Measurements from ENCODE around the gene ROBO1. TPM values are rescaled to one million over a fixed set of nuclear protein-coding genes. Genes with fewer than 3 reads are reported as not detected.

Gene ROBO1
- total RNA-seq, 1 donor from 2014 or later = 31.7 TPM

GRCh38 chr3:79286882-79287281 is 480.9 kb downstream of the ROBO1 start:
- intact Hi-C loops (cut with DNase I) = no loop called here
- ATAC-seq (no peak), DNase-seq (ENCODE audit: low spot score) (no peak)

GRCh38 chr3:79285871-79286270 is 481.9 kb downstream of the ROBO1 start:
- intact Hi-C loops (cut with DNase I) = no loop called here
- no peak for ATAC-seq
- no peak for DNase-seq (ENCODE audit: low spot score)

GRCh38 chr3:79285380-79285779 is 482.4 kb downstream of the ROBO1 start:
- ATAC-seq (no peak), DNase-seq (ENCODE audit: low spot score) (no peak)
- intact Hi-C loops (cut with DNase I) = no loop called here

GRCh38 chr3:79284781-79285180 is 483.0 kb downstream of the ROBO1 start:
- DNase-seq (ENCODE audit: low spot score) (no peak), ATAC-seq (no peak)
- intact Hi-C loops (cut with DNase I) = no loop called here

- ATAC-seq (no peak), DNase-seq (ENCODE audit: low spot score) (no peak)
- intact Hi-C loops (cut with DNase I) = no loop called here
Observed at GRCh38 chr3:79278681-79279080, 489.1 kb downstream of the ROBO1 start.

GRCh38 chr3:79268422-79268821 is 499.4 kb downstream of the ROBO1 start:
- intact Hi-C loops (cut with DNase I) = no loop called here
- no peak for ATAC-seq
- DNase-seq (ENCODE audit: low spot score) = no peak

GRCh38 chr3:79264892-79265291 is 502.9 kb downstream of the ROBO1 start:
- DNase-seq (ENCODE audit: low spot score) = no peak

GRCh38 chr3:79263423-79263822 is 504.4 kb downstream of the ROBO1 start:
- intact Hi-C loops (cut with DNase I) = no loop called here
- DNase-seq (ENCODE audit: low spot score) = no peak
- ATAC-seq = no peak

More at GRCh38 chr3:79264892-79265291, 502.9 kb downstream of the ROBO1 start:
- no peak for ATAC-seq
- intact Hi-C loops (cut with DNase I) = no loop called here

- ATAC-seq (no peak), DNase-seq (ENCODE audit: low spot score) (no peak)
- intact Hi-C loops (cut with DNase I) = no loop called here
Observed at GRCh38 chr3:79258479-79258878, 509.3 kb downstream of the ROBO1 start.

GRCh38 chr3:79257791-79258190 is 510.0 kb downstream of the ROBO1 start:
- DNase-seq (ENCODE audit: low spot score) (no peak), ATAC-seq (no peak)
- intact Hi-C loops (cut with DNase I) = no loop called here

GRCh38 chr3:79255702-79256101 is 512.1 kb downstream of the ROBO1 start:
- ATAC-seq = no peak
- no peak for DNase-seq (ENCODE audit: low spot score)
- intact Hi-C loops (cut with DNase I) = no loop called here

GRCh38 chr3:79255292-79255691 is 512.5 kb downstream of the ROBO1 start:
- ATAC-seq (no peak), DNase-seq (ENCODE audit: low spot score) (no peak)
- intact Hi-C loops (cut with DNase I) = no loop called here

- intact Hi-C loops (cut with DNase I) = no loop called here
- DNase-seq (ENCODE audit: low spot score) (no peak), ATAC-seq (no peak)
Observed at GRCh38 chr3:79253704-79254103, 514.1 kb downstream of the ROBO1 start.

GRCh38 chr3:79253271-79253670 is 514.5 kb downstream of the ROBO1 start:
- DNase-seq (ENCODE audit: low spot score) = no peak
- no peak for ATAC-seq
- intact Hi-C loops (cut with DNase I) = no loop called here

GRCh38 chr3:79250746-79251145 is 517.1 kb downstream of the ROBO1 start:
- intact Hi-C loops (cut with DNase I) = no loop called here
- DNase-seq (ENCODE audit: low spot score) (no peak), ATAC-seq (no peak)

GRCh38 chr3:79249701-79250100 is 518.1 kb downstream of the ROBO1 start:
- intact Hi-C loops (cut with DNase I) = no loop called here
- no peak for ATAC-seq
- DNase-seq (ENCODE audit: low spot score) = no peak

GRCh38 chr3:79247725-79248043 is 520.1 kb downstream of the ROBO1 start:
- intact Hi-C loops (cut with DNase I) = no loop called here
- no peak for ATAC-seq
- DNase-seq (ENCODE audit: low spot score) = no peak

- ATAC-seq (no peak), DNase-seq (ENCODE audit: low spot score) (no peak)
- intact Hi-C loops (cut with DNase I) = no loop called here
Observed at GRCh38 chr3:79246875-79247724, 520.7 kb downstream of the ROBO1 start.

- intact Hi-C loops (cut with DNase I) = no loop called here
- no peak for DNase-seq (ENCODE audit: low spot score)
- no peak for ATAC-seq
Observed at GRCh38 chr3:79245284-79246138, 522.3 kb downstream of the ROBO1 start.

GRCh38 chr3:79236496-79236895 is 531.3 kb downstream of the ROBO1 start:
- DNase-seq (ENCODE audit: low spot score) (no peak), ATAC-seq (no peak)
- intact Hi-C loops (cut with DNase I) = no loop called here

Measured in sciatic nerve (tissue), 2 donors.